Endothelial cell of umbilical vein (primary cell): Measurements from ENCODE around the gene LRRC39. TPM values are rescaled to one million over a fixed set of nuclear protein-coding genes. Genes with fewer than 3 reads are reported as not detected.

Experiments
- BruUV-seq: library from RNA; stranded (reverse); fragments of 400-500 nt; replicated peaks from 2 replicates; lab custom pipeline; 2021; lab: Mats Ljungman, UMichigan
- CTCF ChIA-PET: fragments of 300-600, 350-600 bp; sonication (Branson Sonifier 250); formaldehyde crosslinking; loops from one replicate; lab custom pipeline; 2021; ENCODE audit warnings: antibody characterized with exemption, inconsistent platforms; lab: Charles Lee
- POLR2A ChIA-PET: fragments of 300-600, 350-600 bp; sonication (Branson Sonifier 250); formaldehyde crosslinking; loops from one replicate; lab custom pipeline; 2021; ENCODE audit warnings: antibody characterized with exemption, inconsistent platforms; lab: Charles Lee
- DNase-seq: peaks from one replicate; pipeline ENCODE4 v3.0.0-alpha.2; 2011; ENCODE audit warnings: low read depth, low spot score
- FAIRE-seq: peaks from 2 replicates; lab custom pipeline; 2011; peaks lifted over from hg19 to GRCh38; lab: Jason Lieb, UNC
- H2AFZ ChIP-seq: 2 replicates; pipeline ENCODE4 v1.6.0; 2012; ENCODE audit warnings: low read depth, low read length, control low read depth, inconsistent platforms
- H3K27ac ChIP-seq: 2 replicates; pipeline ENCODE4 v1.5.1; 2011; ENCODE audit warnings: low read depth, mild to moderate bottlenecking, control low read depth, low read length, moderate library complexity; ENCODE audit not compliant: insufficient read depth
- H3K27me3 ChIP-seq, 2 experiments: 2 replicates each; pipeline versions ENCODE4 v1.6.0 to v1.6.1; 2011; ENCODE audit warnings: low read length in 2 of 2, mixed read lengths in 1 of 2; ENCODE audit not compliant: control insufficient read depth in 2 of 2, insufficient read depth in 2 of 2
- H3K36me3 ChIP-seq, 2 experiments: 2 replicates in 1 of 2; 3 replicates in 1 of 2; pipeline ENCODE4 v1.5.1; 2011; ENCODE audit warnings: low read length in 2 of 2, mild to moderate bottlenecking in 1 of 2, moderate library complexity in 1 of 2; ENCODE audit not compliant: control insufficient read depth in 2 of 2, insufficient read depth in 2 of 2; ENCODE audit errors: extremely low read depth in 1 of 2
- H3K4me1 ChIP-seq: 3 replicates; pipeline ENCODE4 v1.5.1; 2011; ENCODE audit warnings: mild to moderate bottlenecking, low read length; ENCODE audit not compliant: control insufficient read depth, insufficient read depth; ENCODE audit errors: extremely low read depth
- H3K4me2 ChIP-seq: 2 replicates; pipeline ENCODE4 v1.6.1; 2011; ENCODE audit warnings: low read length, control low read depth, mixed read lengths; ENCODE audit not compliant: insufficient read depth
- H3K4me3 ChIP-seq, 3 experiments: fragments of 200-600 bp in 1 of 3; sonication (generic), shearing (Covaris generic) in 1 of 3; replicated peaks in 1 of 3; 2 replicates each; pipeline ENCODE4 v1.5.1; 2011 to 2016; ENCODE audit warnings: control low read depth in 3 of 3, low read length in 3 of 3, mild to moderate bottlenecking in 2 of 3, inconsistent platforms in 1 of 3, low read depth in 1 of 3, moderate library complexity in 1 of 3; ENCODE audit not compliant: insufficient read depth in 1 of 3
- H3K79me2 ChIP-seq: 2 replicates; pipeline ENCODE4 v1.6.0; 2012; ENCODE audit warnings: low read length, inconsistent platforms; ENCODE audit not compliant: control insufficient read depth, insufficient read depth
- H3K9ac ChIP-seq: replicated peaks from 2 replicates; pipeline ENCODE3; 2011; ENCODE audit warnings: low read length, control low read depth; ENCODE audit not compliant: insufficient read depth; ENCODE audit errors: extremely low read depth
- H3K9me1 ChIP-seq: replicated peaks from 3 replicates; pipeline ENCODE4 v1.6.0; 2011; ENCODE audit warnings: mild to moderate bottlenecking, low read length; ENCODE audit not compliant: control insufficient read depth, insufficient read depth; ENCODE audit errors: extremely low read depth
- H3K9me3 ChIP-seq: replicated peaks from 2 replicates; pipeline ENCODE4 v1.5.1; 2012; ENCODE audit warnings: low read length, inconsistent platforms; ENCODE audit not compliant: control insufficient read depth, insufficient read depth
- H4K20me1 ChIP-seq: replicated peaks from 2 replicates; pipeline ENCODE3; 2011; ENCODE audit warnings: mild to moderate bottlenecking, low read length; ENCODE audit not compliant: control insufficient read depth, insufficient read depth; ENCODE audit errors: extremely low read depth
- EZH2 ChIP-seq: IDR thresholded peaks from 2 replicates; pipeline ENCODE4 v1.6.1; 2012; ENCODE audit warnings: borderline replicate concordance, low read depth, mild to moderate bottlenecking, moderate library complexity, low read length, inconsistent platforms; ENCODE audit not compliant: severe bottlenecking
- JUN ChIP-seq: IDR thresholded peaks from 2 replicates; pipeline ENCODE4 v1.6.1; 2011; ENCODE audit warnings: borderline replicate concordance, low read depth; ENCODE audit not compliant: insufficient read length, insufficient read depth
- MYC ChIP-seq: IDR thresholded peaks from one replicate; pipeline ENCODE4 v1.6.1; 2011; ENCODE audit warnings: mild to moderate bottlenecking, low read depth, low read length
- dilution Hi-C: fragments of 300-500 bp; cut with MboI; formaldehyde crosslinking; loops from one replicate; pipeline ENCODE4 v1.15.0; 2019; ENCODE audit warnings: low sequenced_read_pairs; ENCODE audit not compliant: extremely low pct_ligation_motif_present
- intact Hi-C: fragments of 100-400 bp; cut with micrococcal nuclease; formaldehyde crosslinking; loops from one replicate; pipeline ENCODE4 v1.10.0; 2022
- polyA plus RNA-seq, 4 experiments: library from polyadenylated mRNA; depleted of rRNA in 3 of 4; stranded (reverse) in 3 of 4; unstranded in 1 of 4; fragments of >200 nt; gene quantifications; 2 replicates each; pipeline versions ENCODE4 v1.2.1 to v1.2.3, GENCODE V29; 2011 to 2012; ENCODE audit warnings: missing spikeins in 1 of 4
- total RNA-seq: library from RNA; stranded (reverse); gene quantifications from 2 replicates; pipeline ENCODE4 v1.2.3, GENCODE V29; 2021
- TF ChIP-seq, protein P1 (sequence below), 2 donors: IDR thresholded peaks; 1 replicate in 1 of 2; 2 replicates in 1 of 2; pipeline ENCODE4 v1.5.1; 2011; ENCODE audit warnings: low read length in 2 of 2, mild to moderate bottlenecking in 2 of 2, moderate library complexity in 2 of 2, control low read depth in 1 of 2, inconsistent platforms in 1 of 2, low read depth in 1 of 2; ENCODE audit not compliant: insufficient read depth in 1 of 2; ENCODE audit errors: extremely low read depth in 1 of 2

LRRC39 gene
- total and polyA plus RNA-seq, 2 donors (not counting 3 experiments of a cell fraction or from before 2014, with no cell fraction given) = 0.40 to 0.65 TPM

DNA sequence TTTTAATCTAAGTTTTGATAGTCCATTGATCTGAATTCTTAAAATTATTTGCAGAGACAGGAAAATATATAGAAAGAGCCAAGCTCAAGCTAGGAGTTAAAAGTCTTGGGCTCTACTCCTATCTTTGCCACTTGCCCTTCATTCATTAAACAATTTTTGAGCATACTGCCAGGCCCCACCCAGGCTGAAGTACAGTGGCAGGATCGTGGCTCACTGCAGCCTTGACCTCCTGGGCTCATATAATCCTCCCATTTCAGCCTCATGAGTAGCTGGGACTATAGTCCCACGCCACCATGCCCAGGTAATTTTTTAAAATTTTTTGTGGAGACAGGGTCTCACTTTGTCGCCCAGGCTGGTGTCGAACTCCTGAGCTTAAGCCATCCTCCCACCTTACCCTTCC is 36.9 kb downstream of the LRRC39 start:
- H3K9me3 ChIP-seq = no peaks in the 10 kb centered on the region
- H3K36me3 ChIP-seq = peaks cover 15 to 31% of the 10 kb centered on the region in 2 experiments
- no peaks in the 10 kb centered on the region for H3K9me1 ChIP-seq
- no peaks in the 10 kb centered on the region for H4K20me1 ChIP-seq
- DNase-seq (no peak), FAIRE-seq (no peak)
- no TSS peak for BruUV-seq
- H3K4me1 ChIP-seq = no peaks in the 10 kb centered on the region
- H3K9ac ChIP-seq = no peak overlapping the region
- dilution Hi-C loops = no loop called here
- no peak overlapping the region for H3K4me3 ChIP-seq
- CTCF ChIA-PET = no interaction called here
- intact Hi-C loops = no loop called here
- no peak overlapping the region for H3K4me2 ChIP-seq
- no peak for TF ChIP-seq JUN
- no peak for TF ChIP-seq EZH2
- H3K27me3 ChIP-seq = no peaks in the 10 kb centered on the region
- no peak overlapping the region for H3K27ac ChIP-seq
- H2AFZ ChIP-seq = no peak overlapping the region
- no peaks in the 10 kb centered on the region for H3K79me2 ChIP-seq
- POLR2A ChIA-PET = no interaction called here

GRCh38 chr1:100137602-100138001 is 40.5 kb downstream of the LRRC39 start:
- H3K79me2 ChIP-seq = peaks cover 11% of the 10 kb centered on the region
- no peaks in the 10 kb centered on the region for H4K20me1 ChIP-seq
- intact Hi-C loops = loop anchor here (10.0 kb wide), 1 partner anchor 757 kb away; the partner anchor contains the start of genes EXTL2 and SLC30A7
- no peak overlapping the region for H3K4me2 ChIP-seq
- no peaks in the 10 kb centered on the region for H3K9me3 ChIP-seq
- DNase-seq = no peak
- peaks cover 5 to 23% of the 10 kb centered on the region in 2 experiments for H3K36me3 ChIP-seq
- H3K4me1 ChIP-seq = peaks cover 9% of the 10 kb centered on the region
- no peak overlapping the region for H2AFZ ChIP-seq
- H3K9ac ChIP-seq = no peak overlapping the region
- CTCF ChIA-PET = no interaction called here
- no peak overlapping the region for H3K27ac ChIP-seq
- H3K4me3 ChIP-seq = no peak overlapping the region
- POLR2A ChIA-PET = no interaction called here
- no peak for FAIRE-seq
- H3K9me1 ChIP-seq = no peaks in the 10 kb centered on the region
- no TSS peak for BruUV-seq
- TF ChIP-seq, protein P1, sequence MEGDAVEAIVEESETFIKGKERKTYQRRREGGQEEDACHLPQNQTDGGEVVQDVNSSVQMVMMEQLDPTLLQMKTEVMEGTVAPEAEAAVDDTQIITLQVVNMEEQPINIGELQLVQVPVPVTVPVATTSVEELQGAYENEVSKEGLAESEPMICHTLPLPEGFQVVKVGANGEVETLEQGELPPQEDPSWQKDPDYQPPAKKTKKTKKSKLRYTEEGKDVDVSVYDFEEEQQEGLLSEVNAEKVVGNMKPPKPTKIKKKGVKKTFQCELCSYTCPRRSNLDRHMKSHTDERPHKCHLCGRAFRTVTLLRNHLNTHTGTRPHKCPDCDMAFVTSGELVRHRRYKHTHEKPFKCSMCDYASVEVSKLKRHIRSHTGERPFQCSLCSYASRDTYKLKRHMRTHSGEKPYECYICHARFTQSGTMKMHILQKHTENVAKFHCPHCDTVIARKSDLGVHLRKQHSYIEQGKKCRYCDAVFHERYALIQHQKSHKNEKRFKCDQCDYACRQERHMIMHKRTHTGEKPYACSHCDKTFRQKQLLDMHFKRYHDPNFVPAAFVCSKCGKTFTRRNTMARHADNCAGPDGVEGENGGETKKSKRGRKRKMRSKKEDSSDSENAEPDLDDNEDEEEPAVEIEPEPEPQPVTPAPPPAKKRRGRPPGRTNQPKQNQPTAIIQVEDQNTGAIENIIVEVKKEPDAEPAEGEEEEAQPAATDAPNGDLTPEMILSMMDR (IDR thresholded peaks at IDR 0.05; ENCODE audit: extremely low read depth in 1 of 2, insufficient read depth in 1 of 2, low read depth in 1 of 2, low read length in 2 of 2) = no peak
- TF ChIP-seq MYC = no peak
- dilution Hi-C loops = no loop called here
- H3K27me3 ChIP-seq = no peaks in the 10 kb centered on the region
